GM23338 (cell line): Measurements from ENCODE around the gene ADCY5. TPM values are rescaled to one million over a fixed set of nuclear protein-coding genes. Genes with fewer than 3 reads are reported as not detected.
A peak's percentile ranks its signal among the peaks of the same experiment; 100 is the strongest.

ENCODE experiments used
- ATAC-seq: fragments of 200-7000 bp; cut with Tn5 transposase; 3 replicates; pipeline ENCODE4 v1.9.1; 2020
- DNase-seq: peaks from one replicate; pipeline ENCODE4 v3.0.0-alpha.2; 2015; ENCODE audit warnings: low spot score
- H2AFZ ChIP-seq: fragments of 200-600 bp; sonication (generic); 2 replicates; pipeline ENCODE4 v1.8.0; 2016; ENCODE audit warnings: antibody characterized with exemption, mild to moderate bottlenecking, moderate library complexity
- H3F3A ChIP-seq: fragments of 200-600 bp; sonication (generic); replicated peaks from 2 replicates; pipeline ENCODE4 v1.8.0; 2017; ENCODE audit warnings: antibody characterized with exemption, mixed run types, low read depth
- H3K27ac ChIP-seq: fragments of 200-600 bp; sonication (generic); 2 replicates; pipeline ENCODE4 v1.6.1; 2016; ENCODE audit warnings: low read depth
- H3K27me3 ChIP-seq: fragments of 200-600 bp; sonication (generic); 2 replicates; pipeline ENCODE4 v1.8.0; 2016; ENCODE audit warnings: mild to moderate bottlenecking, mixed run types, moderate library complexity; ENCODE audit not compliant: insufficient read depth
- H3K36me3 ChIP-seq: fragments of 200-600 bp; sonication (generic); 2 replicates; pipeline ENCODE4 v1.8.0; 2016; ENCODE audit warnings: mild to moderate bottlenecking; ENCODE audit not compliant: insufficient read depth
- H3K4me1 ChIP-seq: fragments of 200-600 bp; sonication (generic); 2 replicates; pipeline ENCODE4 v1.8.0; 2016; ENCODE audit warnings: mild to moderate bottlenecking, moderate library complexity; ENCODE audit not compliant: insufficient read depth
- H3K4me2 ChIP-seq: fragments of 200-600 bp; sonication (generic); 2 replicates; pipeline ENCODE4 v1.7.1; 2017; ENCODE audit warnings: mixed run types
- H3K4me3 ChIP-seq: fragments of 200-600 bp; sonication (generic); 2 replicates; pipeline ENCODE4 v1.6.1; 2016; ENCODE audit warnings: mixed run types
- H3K79me2 ChIP-seq: fragments of 200-600 bp; sonication (generic); replicated peaks from 2 replicates; pipeline ENCODE4 v1.8.0; 2017; ENCODE audit warnings: mild to moderate bottlenecking; ENCODE audit not compliant: insufficient read depth
- H3K9me2 ChIP-seq: fragments of 200-600 bp; sonication (generic); 2 replicates; pipeline ENCODE4 v1.8.0; 2017; ENCODE audit not compliant: insufficient read depth
- H4K20me1 ChIP-seq: fragments of 200-600 bp; sonication (generic); replicated peaks from 2 replicates; pipeline ENCODE4 v1.8.0; 2017; ENCODE audit warnings: mild to moderate bottlenecking; ENCODE audit not compliant: insufficient read depth
- H3K27ac Mint-ChIP-seq: 2 replicates; pipeline ENCODE4 v1.8.0; 2020; ENCODE audit warnings: inconsistent platforms, mild to moderate bottlenecking, moderate library complexity, mixed read lengths
- H3K27me3 Mint-ChIP-seq: 3 replicates; pipeline ENCODE4 v1.8.0; 2022; ENCODE audit warnings: low read depth, mild to moderate bottlenecking, moderate library complexity, mixed read lengths, inconsistent platforms; ENCODE audit not compliant: insufficient read depth, poor library complexity
- H3K36me3 Mint-ChIP-seq: 3 replicates; pipeline ENCODE4 v1.8.0; 2021; ENCODE audit warnings: low read depth, mild to moderate bottlenecking, inconsistent platforms, moderate library complexity, mixed read lengths
- H3K4me1 Mint-ChIP-seq: 3 replicates; pipeline ENCODE4 v1.8.0; 2020; ENCODE audit warnings: mild to moderate bottlenecking, inconsistent platforms, mixed read lengths
- H3K4me3 Mint-ChIP-seq: 3 replicates; pipeline ENCODE4 v1.8.0; 2021; ENCODE audit warnings: moderate library complexity, mild to moderate bottlenecking, inconsistent platforms, mixed read lengths
- H3K9me3 Mint-ChIP-seq: 3 replicates; pipeline ENCODE4 v1.8.0; 2020; ENCODE audit warnings: moderate library complexity, mild to moderate bottlenecking, inconsistent platforms, mixed read lengths
- CREB1 ChIP-seq: fragments of 250-450 bp; sonication (Bioruptor Pico); IDR thresholded peaks from 2 replicates; pipeline ENCODE4 v1.5.0; 2020; ENCODE audit warnings: low read depth, mild to moderate bottlenecking, moderate library complexity
- CTCF ChIP-seq, 2 experiments: fragments of 200-600 bp in 1 of 2; sonication (generic) in 1 of 2; conservative IDR thresholded peaks; 2 replicates each; pipeline versions ENCODE4 v1.5.1 to v1.6.1; 2016 to 2017; ENCODE audit warnings: antibody characterized with exemption in 2 of 2, low read depth in 2 of 2, mild to moderate bottlenecking in 2 of 2, moderate library complexity in 1 of 2
- EZH2 ChIP-seq: fragments of 200-600 bp; sonication (generic); IDR thresholded peaks from one replicate; pipeline ENCODE4 v1.8.0; 2017; ENCODE audit warnings: antibody characterized with exemption, mild to moderate bottlenecking, low read depth; ENCODE audit not compliant: unreplicated experiment
- EZH2phosphoT487 ChIP-seq: fragments of 200-600 bp; sonication (generic); IDR thresholded peaks from one replicate; pipeline ENCODE4 v1.8.1; 2018; ENCODE audit warnings: antibody characterized with exemption; ENCODE audit not compliant: unreplicated experiment
- JUNB ChIP-seq: IDR thresholded peaks from one replicate; pipeline ENCODE4 v1.6.1; 2016; ENCODE audit warnings: antibody characterized with exemption; ENCODE audit not compliant: unreplicated experiment
- NANOG ChIP-seq: IDR thresholded peaks from 2 replicates; pipeline ENCODE4 v1.6.1; 2016; ENCODE audit warnings: antibody characterized with exemption, borderline replicate concordance
- POLR2AphosphoS5 ChIP-seq: IDR thresholded peaks from 2 replicates; pipeline ENCODE4 v1.6.1; 2016; ENCODE audit warnings: antibody characterized with exemption, low read depth
- STAT1 ChIP-seq: IDR thresholded peaks from one replicate; pipeline ENCODE4 v1.6.1; 2016; ENCODE audit warnings: antibody characterized with exemption; ENCODE audit not compliant: unreplicated experiment
- ZNF114 ChIP-seq: fragments of 250-450 bp; sonication (Bioruptor Pico); IDR thresholded peaks from 2 replicates; pipeline ENCODE4 v1.5.0; 2020; ENCODE audit warnings: mild to moderate bottlenecking, moderate library complexity
- ZNF331 ChIP-seq: fragments of 250-450 bp; sonication (Bioruptor Pico); IDR thresholded peaks from 2 replicates; pipeline ENCODE4 v1.5.0; 2020; ENCODE audit warnings: low read depth, mild to moderate bottlenecking, moderate library complexity
- polyA plus RNA-seq: library from polyadenylated mRNA; unstranded; fragments of >200 nt; fragmentation: Nextera tagmentation; extraction: Ambion mirVana; gene quantifications from 2 replicates; pipeline ENCODE4 v1.2.1, GENCODE V29; 2016
- total RNA-seq: library from RNA; depleted of rRNA; stranded (reverse); fragments of >200 nt; shearing (Covaris generic); gene quantifications from 2 replicates; pipeline ENCODE4 v1.2.3, GENCODE V29; 2014
- TF ChIP-seq, protein P1 (sequence below): fragments of 250-450 bp; sonication (Bioruptor Pico); IDR thresholded peaks from 2 replicates; pipeline ENCODE4 v1.5.0; 2020; ENCODE audit warnings: mild to moderate bottlenecking, moderate library complexity
- TF ChIP-seq, protein P2 (sequence below): IDR thresholded peaks from 2 replicates; pipeline ENCODE4 v1.6.1; 2016; ENCODE audit warnings: antibody characterized with exemption
- TF ChIP-seq, protein P3 (sequence below): IDR thresholded peaks from one replicate; pipeline ENCODE4 v1.6.1; 2018; ENCODE audit warnings: antibody characterized with exemption; ENCODE audit not compliant: unreplicated experiment

Gene ADCY5
- total and polyA plus RNA-seq, 2 experiments from 2014 or later, result 3.5 to 10.2 TPM

GRCh38 chr3:123295171-123295900, 153.6 kb downstream of the ADCY5 start:
- Mint-ChIP-seq H3K4me1 (no peaks in the 10 kb centered on the region; the same call in 2 of the 3 replicates), H3K27me3 (peaks cover 16% of the 10 kb centered on the region), H3K27ac (no peak overlapping the region), H3K4me3 (no peak overlapping the region), H3K36me3 (peaks cover 54% of the 10 kb centered on the region), H3K9me3 (no peaks in the 10 kb centered on the region)
- Histone ChIP-seq H3K4me3 (no peak overlapping the region), H2AFZ (no peak overlapping the region), H3K36me3 (no peaks in the 10 kb centered on the region), H3K4me1 (no peaks in the 10 kb centered on the region), H4K20me1 (no peaks in the 10 kb centered on the region), H3F3A (no peaks in the 10 kb centered on the region), H3K9me2 (no peaks in the 10 kb centered on the region), H3K79me2 (no peaks in the 10 kb centered on the region), H3K4me2 (no peak overlapping the region), H3K27ac (no peak overlapping the region), H3K27me3 (no peaks in the 10 kb centered on the region)
- TF ChIP-seq STAT1, result no peak
- TF ChIP-seq EZH2phosphoT487, result no peak
- TF ChIP-seq EZH2, result no peak
- TF ChIP-seq, protein P1, sequence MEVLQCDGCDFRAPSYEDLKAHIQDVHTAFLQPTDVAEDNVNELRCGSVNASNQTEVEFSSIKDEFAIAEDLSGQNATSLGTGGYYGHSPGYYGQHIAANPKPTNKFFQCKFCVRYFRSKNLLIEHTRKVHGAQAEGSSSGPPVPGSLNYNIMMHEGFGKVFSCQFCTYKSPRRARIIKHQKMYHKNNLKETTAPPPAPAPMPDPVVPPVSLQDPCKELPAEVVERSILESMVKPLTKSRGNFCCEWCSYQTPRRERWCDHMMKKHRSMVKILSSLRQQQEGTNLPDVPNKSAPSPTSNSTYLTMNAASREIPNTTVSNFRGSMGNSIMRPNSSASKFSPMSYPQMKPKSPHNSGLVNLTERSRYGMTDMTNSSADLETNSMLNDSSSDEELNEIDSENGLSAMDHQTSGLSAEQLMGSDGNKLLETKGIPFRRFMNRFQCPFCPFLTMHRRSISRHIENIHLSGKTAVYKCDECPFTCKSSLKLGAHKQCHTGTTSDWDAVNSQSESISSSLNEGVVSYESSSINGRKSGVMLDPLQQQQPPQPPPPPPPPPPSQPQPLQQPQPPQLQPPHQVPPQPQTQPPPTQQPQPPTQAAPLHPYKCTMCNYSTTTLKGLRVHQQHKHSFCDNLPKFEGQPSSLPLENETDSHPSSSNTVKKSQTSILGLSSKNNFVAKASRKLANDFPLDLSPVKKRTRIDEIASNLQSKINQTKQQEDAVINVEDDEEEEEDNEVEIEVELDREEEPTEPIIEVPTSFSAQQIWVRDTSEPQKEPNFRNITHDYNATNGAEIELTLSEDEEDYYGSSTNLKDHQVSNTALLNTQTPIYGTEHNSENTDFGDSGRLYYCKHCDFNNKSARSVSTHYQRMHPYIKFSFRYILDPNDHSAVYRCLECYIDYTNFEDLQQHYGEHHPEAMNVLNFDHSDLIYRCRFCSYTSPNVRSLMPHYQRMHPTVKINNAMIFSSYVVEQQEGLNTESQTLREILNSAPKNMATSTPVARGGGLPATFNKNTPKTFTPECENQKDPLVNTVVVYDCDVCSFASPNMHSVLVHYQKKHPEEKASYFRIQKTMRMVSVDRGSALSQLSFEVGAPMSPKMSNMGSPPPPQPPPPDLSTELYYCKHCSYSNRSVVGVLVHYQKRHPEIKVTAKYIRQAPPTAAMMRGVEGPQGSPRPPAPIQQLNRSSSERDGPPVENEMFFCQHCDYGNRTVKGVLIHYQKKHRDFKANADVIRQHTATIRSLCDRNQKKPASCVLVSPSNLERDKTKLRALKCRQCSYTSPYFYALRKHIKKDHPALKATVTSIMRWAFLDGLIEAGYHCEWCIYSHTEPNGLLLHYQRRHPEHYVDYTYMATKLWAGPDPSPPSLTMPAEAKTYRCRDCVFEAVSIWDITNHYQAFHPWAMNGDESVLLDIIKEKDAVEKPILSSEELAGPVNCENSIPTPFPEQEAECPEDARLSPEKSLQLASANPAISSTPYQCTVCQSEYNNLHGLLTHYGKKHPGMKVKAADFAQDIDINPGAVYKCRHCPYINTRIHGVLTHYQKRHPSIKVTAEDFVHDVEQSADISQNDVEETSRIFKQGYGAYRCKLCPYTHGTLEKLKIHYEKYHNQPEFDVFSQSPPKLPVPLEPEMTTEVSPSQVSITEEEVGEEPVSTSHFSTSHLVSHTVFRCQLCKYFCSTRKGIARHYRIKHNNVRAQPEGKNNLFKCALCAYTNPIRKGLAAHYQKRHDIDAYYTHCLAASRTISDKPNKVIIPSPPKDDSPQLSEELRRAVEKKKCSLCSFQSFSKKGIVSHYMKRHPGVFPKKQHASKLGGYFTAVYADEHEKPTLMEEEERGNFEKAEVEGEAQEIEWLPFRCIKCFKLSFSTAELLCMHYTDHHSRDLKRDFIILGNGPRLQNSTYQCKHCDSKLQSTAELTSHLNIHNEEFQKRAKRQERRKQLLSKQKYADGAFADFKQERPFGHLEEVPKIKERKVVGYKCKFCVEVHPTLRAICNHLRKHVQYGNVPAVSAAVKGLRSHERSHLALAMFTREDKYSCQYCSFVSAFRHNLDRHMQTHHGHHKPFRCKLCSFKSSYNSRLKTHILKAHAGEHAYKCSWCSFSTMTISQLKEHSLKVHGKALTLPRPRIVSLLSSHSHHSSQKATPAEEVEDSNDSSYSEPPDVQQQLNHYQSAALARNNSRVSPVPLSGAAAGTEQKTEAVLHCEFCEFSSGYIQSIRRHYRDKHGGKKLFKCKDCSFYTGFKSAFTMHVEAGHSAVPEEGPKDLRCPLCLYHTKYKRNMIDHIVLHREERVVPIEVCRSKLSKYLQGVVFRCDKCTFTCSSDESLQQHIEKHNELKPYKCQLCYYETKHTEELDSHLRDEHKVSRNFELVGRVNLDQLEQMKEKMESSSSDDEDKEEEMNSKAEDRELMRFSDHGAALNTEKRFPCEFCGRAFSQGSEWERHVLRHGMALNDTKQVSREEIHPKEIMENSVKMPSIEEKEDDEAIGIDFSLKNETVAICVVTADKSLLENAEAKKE (CRISPR knock-in tag), result no peak
- no peak for TF ChIP-seq CTCF (conservative IDR thresholded peaks at IDR 0.05; ENCODE audit: low read depth in 2 of 2)
- TF ChIP-seq, protein P2, sequence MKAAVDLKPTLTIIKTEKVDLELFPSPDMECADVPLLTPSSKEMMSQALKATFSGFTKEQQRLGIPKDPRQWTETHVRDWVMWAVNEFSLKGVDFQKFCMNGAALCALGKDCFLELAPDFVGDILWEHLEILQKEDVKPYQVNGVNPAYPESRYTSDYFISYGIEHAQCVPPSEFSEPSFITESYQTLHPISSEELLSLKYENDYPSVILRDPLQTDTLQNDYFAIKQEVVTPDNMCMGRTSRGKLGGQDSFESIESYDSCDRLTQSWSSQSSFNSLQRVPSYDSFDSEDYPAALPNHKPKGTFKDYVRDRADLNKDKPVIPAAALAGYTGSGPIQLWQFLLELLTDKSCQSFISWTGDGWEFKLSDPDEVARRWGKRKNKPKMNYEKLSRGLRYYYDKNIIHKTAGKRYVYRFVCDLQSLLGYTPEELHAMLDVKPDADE, result no peak
- no peak for TF ChIP-seq ZNF331 (CRISPR knock-in tag)
- TF ChIP-seq JUNB, result no peak
- TF ChIP-seq NANOG, result no peak
- no peak for TF ChIP-seq POLR2AphosphoS5
- TF ChIP-seq CREB1 (CRISPR knock-in tag), result no peak
- no peak for TF ChIP-seq ZNF114
- TF ChIP-seq, protein P3, sequence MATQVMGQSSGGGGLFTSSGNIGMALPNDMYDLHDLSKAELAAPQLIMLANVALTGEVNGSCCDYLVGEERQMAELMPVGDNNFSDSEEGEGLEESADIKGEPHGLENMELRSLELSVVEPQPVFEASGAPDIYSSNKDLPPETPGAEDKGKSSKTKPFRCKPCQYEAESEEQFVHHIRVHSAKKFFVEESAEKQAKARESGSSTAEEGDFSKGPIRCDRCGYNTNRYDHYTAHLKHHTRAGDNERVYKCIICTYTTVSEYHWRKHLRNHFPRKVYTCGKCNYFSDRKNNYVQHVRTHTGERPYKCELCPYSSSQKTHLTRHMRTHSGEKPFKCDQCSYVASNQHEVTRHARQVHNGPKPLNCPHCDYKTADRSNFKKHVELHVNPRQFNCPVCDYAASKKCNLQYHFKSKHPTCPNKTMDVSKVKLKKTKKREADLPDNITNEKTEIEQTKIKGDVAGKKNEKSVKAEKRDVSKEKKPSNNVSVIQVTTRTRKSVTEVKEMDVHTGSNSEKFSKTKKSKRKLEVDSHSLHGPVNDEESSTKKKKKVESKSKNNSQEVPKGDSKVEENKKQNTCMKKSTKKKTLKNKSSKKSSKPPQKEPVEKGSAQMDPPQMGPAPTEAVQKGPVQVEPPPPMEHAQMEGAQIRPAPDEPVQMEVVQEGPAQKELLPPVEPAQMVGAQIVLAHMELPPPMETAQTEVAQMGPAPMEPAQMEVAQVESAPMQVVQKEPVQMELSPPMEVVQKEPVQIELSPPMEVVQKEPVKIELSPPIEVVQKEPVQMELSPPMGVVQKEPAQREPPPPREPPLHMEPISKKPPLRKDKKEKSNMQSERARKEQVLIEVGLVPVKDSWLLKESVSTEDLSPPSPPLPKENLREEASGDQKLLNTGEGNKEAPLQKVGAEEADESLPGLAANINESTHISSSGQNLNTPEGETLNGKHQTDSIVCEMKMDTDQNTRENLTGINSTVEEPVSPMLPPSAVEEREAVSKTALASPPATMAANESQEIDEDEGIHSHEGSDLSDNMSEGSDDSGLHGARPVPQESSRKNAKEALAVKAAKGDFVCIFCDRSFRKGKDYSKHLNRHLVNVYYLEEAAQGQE, result no peak
- no peak for DNase-seq
- ATAC-seq, result peak; percentile 44
